Vagina (tissue), 2 donors: ENCODE data around the gene GCNT4.

Source experiments
- POLR2A ChIP-seq, 2 donors: fragments of 450-650 bp; IDR thresholded peaks; one replicate each; pipeline ENCODE4 v1.6.1; 2017; ENCODE audit warnings: antibody characterized with exemption in 2 of 2, mild to moderate bottlenecking in 2 of 2, moderate library complexity in 2 of 2
- POLR2AphosphoS5 ChIP-seq, 2 donors: sonication (generic); formaldehyde crosslinking; IDR thresholded peaks; one replicate each; pipeline ENCODE4 v1.9.0; 2017; ENCODE audit warnings: antibody characterized with exemption in 2 of 2, mild to moderate bottlenecking in 2 of 2, low read depth in 1 of 2; ENCODE audit not compliant: insufficient read depth in 1 of 2
- TF ChIP-seq, protein P1 (sequence below), 3 experiments: fragments of 450-650 bp in 2 of 3; fragments of 200-600 bp in 1 of 3; sonication (generic) in 1 of 3; IDR thresholded peaks; one replicate each; pipeline ENCODE4 v1.5.1; 2017 to 2019; ENCODE audit warnings: antibody characterized with exemption in 3 of 3, mild to moderate bottlenecking in 2 of 3, moderate library complexity in 2 of 3

- TF ChIP-seq, protein P1, sequence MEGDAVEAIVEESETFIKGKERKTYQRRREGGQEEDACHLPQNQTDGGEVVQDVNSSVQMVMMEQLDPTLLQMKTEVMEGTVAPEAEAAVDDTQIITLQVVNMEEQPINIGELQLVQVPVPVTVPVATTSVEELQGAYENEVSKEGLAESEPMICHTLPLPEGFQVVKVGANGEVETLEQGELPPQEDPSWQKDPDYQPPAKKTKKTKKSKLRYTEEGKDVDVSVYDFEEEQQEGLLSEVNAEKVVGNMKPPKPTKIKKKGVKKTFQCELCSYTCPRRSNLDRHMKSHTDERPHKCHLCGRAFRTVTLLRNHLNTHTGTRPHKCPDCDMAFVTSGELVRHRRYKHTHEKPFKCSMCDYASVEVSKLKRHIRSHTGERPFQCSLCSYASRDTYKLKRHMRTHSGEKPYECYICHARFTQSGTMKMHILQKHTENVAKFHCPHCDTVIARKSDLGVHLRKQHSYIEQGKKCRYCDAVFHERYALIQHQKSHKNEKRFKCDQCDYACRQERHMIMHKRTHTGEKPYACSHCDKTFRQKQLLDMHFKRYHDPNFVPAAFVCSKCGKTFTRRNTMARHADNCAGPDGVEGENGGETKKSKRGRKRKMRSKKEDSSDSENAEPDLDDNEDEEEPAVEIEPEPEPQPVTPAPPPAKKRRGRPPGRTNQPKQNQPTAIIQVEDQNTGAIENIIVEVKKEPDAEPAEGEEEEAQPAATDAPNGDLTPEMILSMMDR (IDR thresholded peaks at IDR 0.05), result no peak
- no peak for TF ChIP-seq POLR2AphosphoS5 (IDR thresholded peaks at IDR 0.05; ENCODE audit: insufficient read depth in 1 of 2, low read depth in 1 of 2)
- TF ChIP-seq POLR2A (IDR thresholded peaks at IDR 0.05), result no peak
Observed at GRCh38 chr5:75051217-75051751, 1.1 kb downstream of the GCNT4 start.
